ENCODE measurements around the gene SSR3.

The SSR3 gene

DNA sequence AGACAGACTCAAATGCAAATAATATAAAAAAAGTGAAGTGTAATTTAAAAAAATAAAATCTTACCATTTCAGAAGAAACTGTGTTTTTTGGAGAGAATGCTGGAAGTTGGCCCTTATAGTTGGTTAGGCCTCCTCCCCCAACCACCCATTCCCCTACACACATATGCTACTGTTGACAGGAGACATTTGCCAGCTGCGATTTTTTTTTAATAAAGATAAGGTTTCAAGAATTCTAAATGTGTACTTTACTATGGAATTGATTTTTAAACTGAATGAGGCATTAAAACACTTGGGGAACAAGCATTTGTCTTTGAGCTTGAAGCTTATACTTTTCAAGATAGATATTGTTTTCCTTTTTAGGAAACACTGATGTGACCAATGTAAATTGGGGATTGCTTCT, 4.4 kb upstream of the SSR3 start:
- peaks cover 9 to 16% of the 10 kb centered on the region in 2 donors for H3K27me3 Mint-ChIP-seq
- H3K27ac Mint-ChIP-seq, result no peak overlapping the region
- H3K9me3 Mint-ChIP-seq, result no peaks in the 10 kb centered on the region
- ATAC-seq (replicated peaks) (no peak), DNase-seq (no peak)
- H3K36me3 Mint-ChIP-seq, result no peaks in the 10 kb centered on the region
- no peak overlapping the region for H3K4me3 Mint-ChIP-seq
- peaks cover 7 to 12% of the 10 kb centered on the region in 2 donors for H3K4me1 Mint-ChIP-seq

DNA sequence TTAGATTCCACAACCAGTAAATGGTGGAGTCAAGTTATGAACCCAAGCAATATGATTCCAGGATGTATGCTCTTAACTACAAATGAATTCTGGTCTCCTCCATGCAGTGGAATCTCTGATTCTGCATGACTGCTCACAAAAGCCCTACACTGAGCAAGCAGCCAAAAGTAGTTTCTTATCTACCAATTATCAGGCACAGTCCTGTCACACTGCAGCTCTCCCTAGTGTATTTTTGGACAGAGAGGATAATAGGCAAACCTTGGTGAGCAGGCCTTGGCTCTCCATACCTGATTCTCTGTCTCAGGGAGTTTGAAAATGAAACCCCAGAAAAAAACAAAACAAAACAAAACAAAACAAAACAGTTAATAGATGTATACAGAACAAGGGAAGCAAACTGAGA, 3.5 kb upstream of the SSR3 start:
- Mint-ChIP-seq H3K36me3 (no peaks in the 10 kb centered on the region), H3K4me3 (no peak overlapping the region), H3K27me3 (peaks cover 4 to 13% of the 10 kb centered on the region in 2 donors), H3K27ac (no peak overlapping the region), H3K4me1 (peaks cover 7 to 12% of the 10 kb centered on the region in 2 donors), H3K9me3 (no peaks in the 10 kb centered on the region)
- no peak for ATAC-seq (replicated peaks)
- no peak for DNase-seq

DNA sequence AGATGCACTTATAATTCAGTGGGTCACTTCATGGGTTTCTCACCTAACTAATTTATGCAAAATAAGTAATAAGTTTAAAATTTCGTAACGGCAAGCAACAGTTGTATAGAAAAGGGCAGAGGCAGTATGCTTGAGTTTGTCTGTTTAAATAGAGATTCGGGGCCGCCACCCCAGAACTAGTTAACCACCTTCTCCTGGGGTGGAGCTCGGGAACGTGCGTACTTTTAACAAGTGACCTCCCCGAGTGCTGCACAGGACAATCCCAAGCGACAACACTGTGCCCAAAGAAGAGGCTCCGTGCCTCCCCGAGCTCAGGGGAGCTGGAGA, 439 bp downstream of the SSR3 start:
- DNase-seq (no peak), ATAC-seq (replicated peaks) (no peak)
- H3K27ac Mint-ChIP-seq, result peak overlapping the region; percentile 95
- H3K36me3 Mint-ChIP-seq, result peaks cover 25 to 27% of the 10 kb centered on the region in 2 donors
- H3K4me3 Mint-ChIP-seq, result peak overlapping the region; percentile 94 to 99
- H3K4me1 Mint-ChIP-seq, result peaks cover 15 to 28% of the 10 kb centered on the region in 2 donors
- no peaks in the 10 kb centered on the region for H3K9me3 Mint-ChIP-seq
- H3K27me3 Mint-ChIP-seq, result no peaks in the 10 kb centered on the region

DNA sequence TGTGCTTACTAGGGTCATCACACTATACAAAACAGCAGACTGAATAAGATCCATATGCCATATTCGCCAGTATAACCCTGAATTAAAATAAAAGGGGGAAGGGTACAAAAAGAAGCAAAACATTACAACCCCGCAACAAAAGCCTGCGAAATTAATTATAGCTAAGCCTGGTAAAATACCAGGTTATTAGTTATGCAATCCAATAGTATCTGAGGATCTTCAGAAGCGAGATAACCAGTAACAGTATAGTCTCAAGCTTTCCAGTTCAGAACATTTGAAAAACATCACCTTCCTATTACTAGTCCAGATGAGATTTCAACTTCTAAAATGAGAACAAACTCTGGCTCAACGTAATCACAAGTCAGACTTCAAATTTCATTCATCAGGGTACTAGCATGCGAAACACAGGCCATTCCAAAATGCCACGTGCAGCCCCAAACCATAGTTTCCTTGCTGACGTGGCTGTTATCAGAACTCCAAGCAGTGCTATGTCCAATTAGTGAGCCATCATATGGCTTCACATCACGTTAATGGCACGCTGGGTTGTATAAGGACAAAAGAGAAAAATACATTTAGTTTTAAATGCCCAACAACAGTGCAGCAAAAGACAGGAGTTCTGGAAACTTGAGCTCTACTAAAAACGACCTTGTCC, 1.1 kb downstream of the SSR3 start:
- Mint-ChIP-seq H3K4me1 (peaks cover 15 to 28% of the 10 kb centered on the region in 2 donors), H3K9me3 (no peaks in the 10 kb centered on the region), H3K36me3 (peaks cover 27 to 29% of the 10 kb centered on the region in 2 donors), H3K27me3 (no peaks in the 10 kb centered on the region), H3K4me3 (peak overlapping the region; percentile 94 to 99), H3K27ac (peak overlapping the region; percentile 95)
- ATAC-seq (replicated peaks) (no peak), DNase-seq (no peak)

DNA sequence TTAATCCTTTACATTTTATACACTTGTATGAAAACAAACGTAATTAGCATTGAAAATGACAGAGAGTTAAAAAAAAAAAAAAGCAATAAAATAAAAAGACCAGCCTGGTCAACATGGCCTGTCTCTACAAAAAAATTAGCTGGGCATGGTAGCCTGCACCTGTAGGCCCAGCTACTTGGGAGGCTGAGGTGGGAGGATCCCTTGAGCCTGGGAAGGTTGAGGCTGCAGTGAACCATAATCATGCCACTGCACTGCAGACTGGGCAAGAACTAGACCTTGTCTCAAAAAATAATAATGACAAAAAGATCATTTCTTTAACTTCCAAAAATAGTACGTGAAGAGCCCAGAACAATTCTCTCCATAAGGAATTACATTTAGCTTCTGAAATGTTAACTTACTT, 1.9 kb downstream of the SSR3 start:
- Mint-ChIP-seq H3K9me3 (no peaks in the 10 kb centered on the region), H3K4me3 (peak overlapping the region in 1 of 2 donors; percentile 8), H3K36me3 (peaks cover 29 to 32% of the 10 kb centered on the region in 2 donors), H3K4me1 (peaks cover 15 to 28% of the 10 kb centered on the region in 2 donors), H3K27me3 (no peaks in the 10 kb centered on the region), H3K27ac (no peak overlapping the region)
- ATAC-seq (replicated peaks) (no peak), DNase-seq (no peak)

DNA sequence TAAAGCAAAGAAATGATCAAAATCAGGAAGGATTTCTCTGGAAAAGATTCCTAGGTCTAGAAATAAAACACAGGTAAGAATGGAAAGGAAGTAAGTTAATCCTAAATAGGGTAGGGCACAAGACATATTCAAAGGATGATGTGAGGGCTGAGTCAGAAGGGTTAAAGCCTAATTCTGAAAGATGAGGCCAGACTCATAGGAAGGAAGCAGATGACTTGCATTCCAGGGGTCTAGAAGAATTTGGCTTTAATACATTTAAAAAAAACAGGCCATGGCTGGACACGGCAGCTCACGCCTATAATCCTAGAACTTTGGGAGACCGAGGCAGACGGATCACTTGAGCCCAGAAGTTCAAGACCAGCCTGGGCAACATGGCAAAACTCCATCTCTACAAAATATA, 3.2 kb downstream of the SSR3 start:
- no peaks in the 10 kb centered on the region for H3K9me3 Mint-ChIP-seq
- no peak overlapping the region for H3K4me3 Mint-ChIP-seq
- peaks cover 17 to 34% of the 10 kb centered on the region in 2 donors for H3K4me1 Mint-ChIP-seq
- no peak for ATAC-seq (replicated peaks)
- H3K36me3 Mint-ChIP-seq, result peaks cover 36 to 40% of the 10 kb centered on the region in 2 donors
- DNase-seq, result no peak
- no peak overlapping the region for H3K27ac Mint-ChIP-seq
- H3K27me3 Mint-ChIP-seq, result no peaks in the 10 kb centered on the region

DNA sequence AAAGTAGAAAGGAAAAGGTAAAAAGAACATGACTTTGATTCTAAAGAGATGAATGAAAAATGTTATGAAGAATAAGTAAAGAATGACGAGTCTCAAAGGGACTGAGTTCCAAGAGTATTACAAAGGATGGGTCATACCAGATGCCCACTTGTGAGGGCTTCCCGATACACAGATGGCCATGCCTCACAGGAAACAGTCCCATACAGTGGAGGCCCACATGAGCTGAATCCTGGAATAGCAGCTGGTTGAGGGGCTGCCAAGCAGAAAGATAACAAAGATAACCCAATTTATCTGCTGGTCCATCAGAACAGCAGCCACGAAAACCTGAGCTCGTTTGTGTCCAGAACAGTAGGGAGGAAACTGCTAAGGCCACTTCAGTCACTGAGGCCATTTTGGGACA, 3.7 kb downstream of the SSR3 start:
- Mint-ChIP-seq H3K36me3 (peaks cover 41 to 44% of the 10 kb centered on the region in 2 donors), H3K27ac (no peak overlapping the region), H3K4me3 (no peak overlapping the region), H3K27me3 (no peaks in the 10 kb centered on the region), H3K9me3 (no peaks in the 10 kb centered on the region), H3K4me1 (peaks cover 20 to 37% of the 10 kb centered on the region in 2 donors)
- ATAC-seq (replicated peaks) (no peak), DNase-seq (no peak)

DNA sequence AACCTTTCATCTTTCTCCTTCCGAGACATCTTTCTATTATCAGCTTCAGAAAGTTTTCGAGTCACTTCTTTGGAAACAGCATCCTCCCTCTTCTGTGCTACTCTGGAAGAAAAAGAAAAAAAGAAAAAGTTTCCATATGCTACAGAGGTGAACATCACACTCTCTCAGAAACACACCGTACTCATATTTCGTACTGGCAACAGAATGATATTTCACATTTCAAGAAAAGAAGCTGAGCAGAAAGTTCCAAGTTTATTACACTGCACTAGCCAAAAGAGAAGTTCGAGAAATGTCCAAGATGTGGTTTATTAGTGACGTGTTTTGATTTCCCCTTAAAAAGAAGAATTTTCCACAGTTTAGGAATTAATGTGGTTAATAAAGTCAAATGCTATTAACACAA, 6.0 kb downstream of the SSR3 start:
- Mint-ChIP-seq H3K4me1 (peaks cover 17 to 33% of the 10 kb centered on the region in 2 donors), H3K27me3 (no peaks in the 10 kb centered on the region), H3K36me3 (peaks cover 45 to 48% of the 10 kb centered on the region in 2 donors), H3K4me3 (no peak overlapping the region), H3K9me3 (no peaks in the 10 kb centered on the region), H3K27ac (no peak overlapping the region)
- ATAC-seq (replicated peaks) (no peak), DNase-seq (no peak)

DNA sequence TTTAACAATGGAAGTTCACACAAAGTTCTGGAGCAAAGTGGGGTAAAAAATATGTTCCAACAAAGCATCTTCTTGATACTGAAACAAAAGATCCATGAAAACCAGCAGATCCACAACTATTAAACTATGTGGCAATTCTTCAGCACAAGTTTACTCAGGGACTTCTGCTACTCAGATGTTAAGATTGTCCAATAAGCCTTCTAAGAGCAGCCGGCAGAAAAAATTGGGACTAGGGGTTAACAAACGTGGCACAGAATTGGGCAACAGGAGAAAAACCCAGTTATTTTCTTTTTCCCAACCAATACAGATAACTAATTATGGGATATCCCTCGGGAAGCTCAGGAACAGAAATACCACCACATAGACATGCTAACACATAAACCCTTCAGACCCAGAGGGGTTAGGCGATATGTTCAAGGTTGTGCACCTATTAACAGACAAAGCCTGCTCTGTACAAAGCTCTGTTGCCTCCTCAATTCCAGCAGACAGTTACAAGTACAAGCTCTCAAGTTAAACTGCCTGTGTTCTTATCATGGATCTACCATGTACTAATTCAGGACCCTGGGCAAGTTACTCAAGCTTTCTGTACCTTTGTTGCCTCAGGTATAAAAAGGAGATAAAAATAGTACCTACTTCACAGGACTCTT, 6.8 kb downstream of the SSR3 start:
- no peaks in the 10 kb centered on the region for H3K27me3 Mint-ChIP-seq
- no peak overlapping the region for H3K27ac Mint-ChIP-seq
- H3K4me3 Mint-ChIP-seq, result no peak overlapping the region
- ATAC-seq (replicated peaks) (no peak), DNase-seq (no peak)
- peaks cover 48 to 50% of the 10 kb centered on the region in 2 donors for H3K36me3 Mint-ChIP-seq
- peaks cover 17 to 31% of the 10 kb centered on the region in 2 donors for H3K4me1 Mint-ChIP-seq
- H3K9me3 Mint-ChIP-seq, result no peaks in the 10 kb centered on the region

DNA sequence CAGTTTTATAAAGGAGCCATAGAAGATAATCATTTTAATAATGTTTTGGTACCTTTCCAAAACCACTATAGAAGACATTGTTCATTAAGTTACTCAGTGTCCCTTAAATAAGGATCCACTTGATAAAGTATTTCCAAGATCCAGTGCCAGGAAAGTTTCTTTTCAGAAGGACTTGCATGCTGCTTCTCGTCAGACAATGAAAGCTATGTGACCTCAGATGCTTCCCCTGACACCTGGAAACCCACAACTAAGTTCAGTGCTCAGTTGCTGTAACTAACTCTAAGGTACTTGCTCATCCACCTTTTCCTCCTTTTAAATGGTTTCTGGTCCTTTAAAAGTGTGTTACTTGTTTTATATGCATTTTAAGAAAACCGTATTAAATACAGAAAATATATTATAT, 7.3 kb downstream of the SSR3 start:
- peaks cover 17 to 27% of the 10 kb centered on the region in 2 donors for H3K4me1 Mint-ChIP-seq
- no peak for DNase-seq
- H3K27ac Mint-ChIP-seq, result no peak overlapping the region
- no peaks in the 10 kb centered on the region for H3K27me3 Mint-ChIP-seq
- H3K9me3 Mint-ChIP-seq, result no peaks in the 10 kb centered on the region
- no peak for ATAC-seq (replicated peaks)
- H3K36me3 Mint-ChIP-seq, result peaks cover 48% of the 10 kb centered on the region in 2 donors
- H3K4me3 Mint-ChIP-seq, result no peak overlapping the region

DNA sequence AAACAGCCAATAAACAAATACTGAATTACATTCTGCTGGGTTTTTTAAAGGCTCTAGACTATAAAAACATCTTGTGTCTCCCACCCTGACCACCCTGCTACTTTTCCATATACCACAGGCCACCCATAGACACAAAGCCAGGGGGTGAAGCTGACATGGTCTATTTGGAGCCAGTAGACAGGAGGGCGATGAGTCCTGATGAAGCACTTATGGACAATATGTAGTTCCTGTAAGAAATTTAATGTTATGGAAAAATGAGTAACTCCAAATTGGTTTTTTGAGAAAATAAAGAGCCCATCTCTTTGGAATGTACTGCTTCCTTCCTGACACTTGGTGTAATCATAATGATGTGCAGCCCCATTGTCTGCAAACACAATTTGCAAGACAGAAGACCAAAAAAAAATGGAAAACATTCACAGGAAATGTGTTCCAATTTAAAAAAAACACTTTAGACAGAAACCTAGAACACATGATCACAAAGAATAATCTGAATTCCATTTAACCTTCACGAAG, 11.8 kb downstream of the SSR3 start:
- H3K27me3 Mint-ChIP-seq, result no peaks in the 10 kb centered on the region
- no peak overlapping the region for H3K27ac Mint-ChIP-seq
- H3K36me3 Mint-ChIP-seq, result peaks cover 27 to 28% of the 10 kb centered on the region in 2 donors
- peaks cover 5 to 12% of the 10 kb centered on the region in 2 donors for H3K4me1 Mint-ChIP-seq
- no peaks in the 10 kb centered on the region for H3K9me3 Mint-ChIP-seq
- ATAC-seq (replicated peaks), result no peak
- no peak for DNase-seq
- H3K4me3 Mint-ChIP-seq, result no peak overlapping the region

DNA sequence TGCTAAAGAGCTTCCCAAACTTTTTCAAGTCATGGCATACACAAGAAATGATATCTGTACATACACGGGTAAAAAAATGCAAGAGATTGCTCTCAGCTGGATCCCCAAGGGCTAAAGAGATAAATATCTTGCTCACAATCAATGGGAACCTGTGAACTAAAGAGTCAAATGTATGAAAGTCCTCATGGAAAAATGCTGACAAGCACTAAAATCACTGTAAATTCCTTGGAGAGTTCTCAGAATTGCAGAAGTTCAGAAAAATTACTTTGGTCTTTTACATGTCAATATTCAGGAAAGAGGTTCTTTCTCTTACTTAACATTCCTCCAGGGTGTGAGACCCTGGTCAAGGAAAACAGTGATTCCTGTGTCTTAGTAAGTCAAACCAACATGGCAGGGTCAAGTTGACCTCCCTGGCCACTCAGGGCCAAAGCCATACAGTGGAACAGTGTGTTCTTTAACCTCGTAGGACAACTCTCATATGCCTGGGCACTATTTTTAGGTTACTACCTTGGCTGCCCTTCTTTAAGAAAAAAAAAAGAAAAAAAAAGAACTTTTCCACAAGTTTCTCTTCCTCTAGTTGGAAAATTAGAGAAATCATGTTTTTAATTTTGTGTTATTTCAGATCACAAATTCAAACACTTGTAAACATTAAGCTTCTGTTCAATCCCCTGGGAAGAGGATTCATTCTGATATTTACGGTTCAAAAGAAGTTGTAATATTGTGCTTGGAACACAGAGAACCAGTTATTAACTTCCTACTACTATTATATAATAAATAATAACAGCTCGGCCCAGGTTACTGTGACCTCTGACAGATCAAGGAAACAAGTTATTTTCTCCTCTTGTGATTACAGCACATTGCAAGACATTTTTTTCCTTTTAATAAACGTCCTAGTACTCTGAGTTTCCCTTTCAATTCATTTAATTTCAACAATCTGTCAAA, 12.5 kb downstream of the SSR3 start:
- H3K36me3 Mint-ChIP-seq, result peaks cover 27% of the 10 kb centered on the region in 2 donors
- H3K4me1 Mint-ChIP-seq, result peaks cover 5 to 12% of the 10 kb centered on the region in 2 donors
- no peaks in the 10 kb centered on the region for H3K27me3 Mint-ChIP-seq
- H3K27ac Mint-ChIP-seq, result no peak overlapping the region
- H3K4me3 Mint-ChIP-seq, result no peak overlapping the region
- no peaks in the 10 kb centered on the region for H3K9me3 Mint-ChIP-seq
- no peak for DNase-seq
- ATAC-seq (replicated peaks), result no peak

DNA sequence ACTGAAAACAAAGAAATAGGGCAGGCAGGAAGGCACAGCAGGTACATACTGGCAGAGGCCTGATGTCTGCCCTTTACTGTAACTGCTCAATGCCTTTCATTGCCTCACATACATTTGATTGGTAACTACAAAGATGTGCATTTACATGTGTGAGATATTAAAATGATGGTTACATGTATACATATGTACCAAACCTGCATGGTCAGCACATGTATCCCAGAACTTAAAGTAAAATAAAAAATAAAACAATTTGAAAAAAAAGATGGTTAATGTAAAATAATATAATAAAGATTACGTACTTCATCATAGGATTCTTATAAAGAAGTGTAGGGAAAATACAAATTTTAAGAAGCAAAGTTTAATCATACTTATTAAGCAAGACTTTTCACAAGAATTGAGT, 15.1 kb downstream of the SSR3 start:
- H3K27me3 Mint-ChIP-seq, result no peaks in the 10 kb centered on the region
- H3K36me3 Mint-ChIP-seq, result peaks cover 18 to 25% of the 10 kb centered on the region in 2 donors
- no peak for DNase-seq
- H3K27ac Mint-ChIP-seq, result no peak overlapping the region
- H3K9me3 Mint-ChIP-seq, result no peaks in the 10 kb centered on the region
- peaks cover 0 to 2% of the 10 kb centered on the region in 2 donors for H3K4me1 Mint-ChIP-seq
- ATAC-seq (replicated peaks), result no peak
- no peak overlapping the region for H3K4me3 Mint-ChIP-seq

DNA sequence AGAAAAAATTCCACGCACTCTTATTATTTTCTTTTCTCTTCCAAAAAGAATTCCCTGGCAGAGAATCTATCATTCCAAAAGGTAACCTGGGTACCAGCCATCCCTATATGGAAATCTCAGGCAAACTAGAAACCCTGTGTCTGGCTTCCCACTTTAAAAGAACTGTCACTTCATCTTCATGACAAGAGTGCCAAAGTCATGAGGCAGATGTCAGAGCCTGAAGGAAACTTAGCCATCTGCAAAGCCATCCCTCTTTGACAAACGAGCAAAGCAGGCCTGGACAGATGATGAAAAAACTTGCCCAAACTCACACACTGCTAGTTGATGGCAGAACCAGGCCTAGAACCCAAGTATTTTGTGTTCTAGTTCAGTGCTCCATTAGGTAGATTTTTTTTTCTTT, 15.9 kb downstream of the SSR3 start:
- H3K27ac Mint-ChIP-seq, result no peak overlapping the region
- H3K36me3 Mint-ChIP-seq, result peaks cover 22 to 28% of the 10 kb centered on the region in 2 donors
- H3K4me1 Mint-ChIP-seq, result peaks cover 0 to 2% of the 10 kb centered on the region in 2 donors
- DNase-seq (no peak), ATAC-seq (replicated peaks) (no peak)
- no peak overlapping the region for H3K4me3 Mint-ChIP-seq
- H3K9me3 Mint-ChIP-seq, result no peaks in the 10 kb centered on the region
- no peaks in the 10 kb centered on the region for H3K27me3 Mint-ChIP-seq

All from stimulated activated naive B cell treated with anti-CD40 and anti-IgM and Interleukin-4, amounts not matched to agents 10 μg/mL and 1 μg/mL and 100 μg/mL, for 72 hours (primary cell).